GM18520 (cell line): ENCODE results near the gene PLSCR3.

ENCODE experiments used
- ATAC-seq: cut with Tn5 transposase; IDR thresholded peaks from one replicate; pipeline ENCODE4 v1.9.1; 2021; ENCODE audit not compliant: unreplicated experiment

The PLSCR3 gene

DNA sequence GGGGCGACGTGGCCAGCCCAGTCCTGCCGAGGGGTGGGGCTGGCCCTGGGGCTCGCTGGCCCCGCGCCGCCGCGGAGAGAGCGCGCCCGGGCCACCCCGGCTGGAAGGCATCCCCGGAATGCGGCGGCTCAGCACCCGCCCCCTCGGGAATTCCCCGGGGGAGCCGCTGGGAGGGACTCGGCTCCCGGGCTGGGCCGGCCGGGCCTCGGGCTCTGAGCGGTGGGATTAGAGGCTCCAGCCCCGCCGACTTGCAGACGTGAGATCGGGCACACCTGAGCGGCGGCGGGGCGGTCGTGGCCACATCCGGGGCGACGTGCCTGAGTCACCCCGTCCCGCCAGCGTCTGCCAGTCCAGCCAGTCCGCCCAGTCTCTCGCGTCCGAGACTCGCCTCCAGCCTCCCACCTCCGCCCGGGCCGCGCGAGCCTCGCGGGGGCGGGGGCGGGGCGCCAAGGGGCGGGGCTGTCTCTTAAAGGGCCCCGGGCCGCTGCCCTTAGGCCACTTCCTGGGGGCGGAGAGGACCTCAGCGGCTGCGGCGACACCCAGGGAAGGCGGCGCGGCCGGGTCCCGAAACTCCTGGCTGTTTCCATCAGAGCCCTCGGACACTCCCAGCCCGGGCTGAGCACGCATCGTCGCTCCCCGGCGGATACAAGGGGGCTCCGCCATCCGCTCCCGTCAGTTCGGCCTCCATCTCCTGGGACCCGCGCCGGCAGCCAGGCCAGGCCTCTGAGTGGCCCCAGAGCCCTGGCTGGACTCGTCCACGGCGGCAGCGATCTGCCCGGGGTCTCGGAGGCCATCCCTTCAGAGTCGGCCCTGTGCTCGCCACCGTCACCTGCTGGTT is 42.4 kb downstream of the PLSCR3 start, which contains the start of gene KCTD11:
KCTD11 (plus strand) TSS at position 498 of the 838 bp plus-strand sequence.
- peak; percentile 45 for ATAC-seq

DNA sequence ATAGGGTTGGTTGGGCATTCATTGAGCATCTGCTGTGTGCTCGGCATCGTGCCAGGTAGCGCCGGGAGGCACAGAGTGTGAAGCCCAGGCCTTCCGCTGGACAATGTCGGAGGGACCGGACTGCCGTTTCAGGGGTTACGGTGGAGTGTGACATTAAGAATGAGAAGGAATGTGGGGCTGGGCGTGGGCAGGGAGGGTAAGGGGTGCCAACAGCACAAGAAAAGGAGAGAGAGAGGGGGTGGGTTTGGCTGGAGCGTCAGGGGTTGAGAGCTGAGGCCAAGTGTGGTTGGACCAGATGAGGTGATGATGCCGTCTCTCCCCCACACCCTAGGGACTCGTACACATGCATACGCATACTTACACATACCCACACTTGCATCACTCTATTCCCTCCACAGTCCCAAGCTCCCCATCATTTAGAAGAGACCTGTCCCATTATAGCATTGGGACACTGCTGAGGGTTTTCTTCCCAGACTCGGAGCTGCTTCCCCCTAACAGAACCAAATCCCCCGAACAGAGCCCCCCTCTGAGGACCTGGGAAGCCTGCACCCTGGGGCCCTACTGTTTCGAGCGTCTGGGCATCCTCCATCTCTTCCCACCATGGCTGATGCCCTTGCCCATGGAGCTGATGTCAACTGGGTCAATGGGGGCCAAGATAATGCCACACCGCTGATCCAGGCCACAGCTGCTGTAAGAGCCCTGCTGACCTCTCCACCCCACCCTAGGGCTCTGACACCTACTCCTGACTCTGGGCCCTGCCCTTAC is 45.7 kb downstream of the PLSCR3 start:
- ATAC-seq = no peak

DNA sequence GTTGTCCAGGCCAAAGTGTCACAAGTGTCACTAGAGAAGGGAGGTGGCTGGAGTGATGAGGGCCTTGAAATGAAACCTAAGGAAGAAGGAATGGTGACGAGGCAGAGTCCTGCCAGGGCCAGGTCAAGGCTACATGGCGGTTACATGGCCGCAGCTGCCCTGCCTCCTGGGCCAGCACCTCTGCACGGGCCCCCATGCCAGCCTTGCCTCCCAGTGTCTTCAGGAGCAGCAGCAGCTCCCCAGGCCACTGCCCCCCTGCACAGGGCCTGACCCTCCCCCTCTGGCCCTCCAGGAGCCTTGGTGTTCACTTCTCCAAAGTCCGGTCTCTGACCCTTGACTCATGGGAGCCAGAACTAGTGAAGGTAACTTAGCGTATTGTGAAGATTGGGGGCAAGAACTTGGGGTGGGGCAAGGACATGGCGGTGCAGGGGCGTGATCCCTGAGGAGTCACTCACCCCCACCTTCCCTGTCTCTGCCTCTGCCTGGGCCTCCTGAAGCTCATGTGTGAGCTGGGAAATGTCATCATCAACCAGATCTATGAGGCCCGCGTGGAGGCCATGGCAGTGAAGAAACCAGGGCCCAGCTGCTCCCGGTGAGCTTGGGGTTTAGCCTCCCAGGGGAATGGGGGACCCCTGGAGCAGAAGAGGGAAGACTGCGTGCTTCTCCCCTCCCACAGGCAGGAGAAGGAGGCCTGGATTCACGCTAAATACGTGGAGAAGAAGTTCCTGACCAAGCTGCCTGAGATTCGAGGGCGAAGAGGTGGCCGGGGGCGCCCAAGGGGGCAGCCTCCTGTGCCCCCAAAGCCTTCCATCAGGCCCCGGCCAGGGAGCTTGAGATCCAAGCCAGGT is 46.5 kb downstream of the PLSCR3 start:
- ATAC-seq = no peak

DNA sequence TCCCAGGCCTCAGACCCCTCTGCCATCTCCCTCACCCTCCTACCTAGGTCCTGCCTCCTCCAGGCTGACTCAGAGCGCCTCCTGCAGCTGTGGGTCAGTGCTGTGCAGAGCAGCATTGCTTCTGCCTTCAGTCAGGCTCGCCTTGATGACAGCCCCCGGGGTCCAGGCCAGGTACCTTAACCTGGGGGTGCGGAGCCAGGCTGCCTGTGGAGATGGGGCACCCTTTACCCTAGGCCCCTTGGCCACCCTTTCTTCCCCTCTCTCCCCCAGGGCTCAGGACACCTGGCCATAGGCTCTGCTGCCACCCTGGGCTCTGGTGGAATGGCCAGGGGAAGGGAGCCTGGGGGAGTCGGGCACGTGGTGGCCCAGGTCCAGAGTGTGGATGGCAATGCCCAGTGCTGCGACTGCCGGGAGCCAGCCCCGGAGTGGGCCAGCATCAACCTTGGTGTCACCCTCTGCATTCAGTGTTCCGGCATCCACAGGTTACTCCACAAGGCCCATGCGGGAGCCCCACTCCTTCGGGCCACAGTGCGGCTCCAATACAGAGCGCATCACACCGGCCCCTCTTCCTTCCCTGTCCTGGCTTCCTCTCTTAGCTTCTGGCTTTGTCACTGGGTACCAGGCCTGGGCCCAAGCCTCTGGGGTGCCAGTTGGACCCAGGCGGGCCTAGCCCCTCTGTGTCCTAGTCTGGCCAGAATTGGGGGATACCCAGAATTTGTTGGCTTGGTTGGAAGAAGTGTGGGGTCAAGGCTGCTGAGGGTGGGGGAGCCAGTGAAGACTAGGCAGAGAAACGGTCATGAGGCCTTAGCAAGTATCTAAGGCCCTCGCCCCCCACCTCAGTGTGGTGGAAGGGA is 47.3 kb downstream of the PLSCR3 start:
- no peak for ATAC-seq

DNA sequence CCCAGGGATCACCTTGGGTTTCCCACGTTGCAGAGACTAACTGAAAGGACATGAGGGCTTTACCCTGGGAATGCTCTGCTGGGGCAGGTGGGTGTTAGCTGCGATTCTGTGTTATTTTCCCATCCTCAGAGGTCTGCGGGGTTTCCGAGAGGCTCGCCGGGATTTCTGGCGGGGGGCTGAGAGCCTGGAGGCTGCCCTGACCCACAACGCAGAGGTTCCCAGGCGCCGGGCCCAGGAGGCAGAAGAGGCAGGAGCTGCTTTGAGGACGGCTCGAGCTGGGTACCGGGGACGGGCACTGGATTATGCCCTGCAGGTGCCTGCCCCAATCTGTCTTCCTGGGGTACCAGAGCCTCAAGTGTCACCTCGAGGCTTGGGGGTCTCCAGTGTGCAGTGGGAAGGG is 51.1 kb downstream of the PLSCR3 start:
- ATAC-seq = no peak

DNA sequence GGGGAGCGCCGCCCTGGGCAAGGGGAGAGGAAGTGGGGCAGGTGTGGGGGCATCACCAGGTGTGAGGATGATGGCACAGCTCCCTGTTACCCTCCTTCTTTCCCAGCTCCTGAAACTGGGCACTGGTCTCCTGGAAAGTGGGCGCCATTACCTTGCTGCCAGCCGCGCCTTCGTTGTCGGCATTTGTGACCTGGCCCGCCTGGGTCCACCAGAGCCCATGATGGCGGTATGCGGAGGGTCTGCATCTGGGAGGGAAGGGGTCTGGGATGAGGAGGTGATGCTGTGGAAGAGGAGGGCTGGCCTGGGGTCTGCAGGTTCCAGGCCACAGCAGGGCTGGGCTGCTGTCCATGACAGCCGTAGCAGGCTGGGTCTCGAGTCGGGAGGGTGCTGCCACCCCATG is 52.5 kb downstream of the PLSCR3 start:
- ATAC-seq = no peak

DNA sequence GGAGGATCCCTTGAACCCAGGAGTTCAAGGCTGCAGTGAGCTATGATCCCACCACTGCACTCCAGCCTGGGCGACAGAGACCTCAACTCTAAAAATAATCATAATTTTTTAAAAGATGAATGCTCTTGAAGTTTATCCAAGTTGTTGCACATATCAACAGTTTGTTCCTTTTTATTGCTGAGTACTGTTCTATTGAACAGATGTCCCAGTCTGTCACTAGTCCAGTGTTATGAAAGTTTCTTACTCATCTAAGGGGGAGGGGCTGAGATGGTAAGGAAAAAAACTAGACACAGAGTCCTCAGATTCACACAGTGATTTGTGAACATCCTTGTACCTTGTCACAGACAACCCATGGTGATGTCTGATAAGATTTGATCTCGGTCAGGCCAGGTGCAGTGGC is 54.1 kb downstream of the PLSCR3 start:
- ATAC-seq = no peak
